ENCODE results near the gene NCOA3. TPM values are rescaled to one million over a fixed set of nuclear protein-coding genes. Genes with fewer than 3 reads are reported as not detected.

The NCOA3 gene
- total RNA-seq, 1 experiment from 2014 or later = 23.3 TPM

- Histone ChIP-seq H3K23ac (ENCODE audit: insufficient read length, low read depth, low read length) (no peak overlapping the region), H3K56ac (ENCODE audit: insufficient read length, low read depth, low read length) (no peak overlapping the region), H2AFZ (ENCODE audit: low read length) (no peak overlapping the region), H3K4ac (ENCODE audit: low read depth, low read length) (no peak overlapping the region), H2BK15ac (ENCODE audit: low read depth, low read length) (no peak overlapping the region), H2BK5ac (ENCODE audit: insufficient read length, low read length) (no peak overlapping the region), H2BK12ac (ENCODE audit: insufficient read length, low read depth, low read length) (no peak overlapping the region), H3K9ac (ENCODE audit: extremely low read depth, insufficient read length, low read length) (no peak overlapping the region), H3T11ph (ENCODE audit: low read length) (no peak overlapping the region), H4K20me1 (ENCODE audit: control insufficient read depth, insufficient read depth, insufficient read length) (no peaks in the 10 kb centered on the region), H3K27ac (ENCODE audit: insufficient read length, low read depth, low read length) (no peak overlapping the region), H4K8ac (replicated peaks; ENCODE audit: insufficient read length, low read depth, low read length) (no peak overlapping the region), H3K4me1 (ENCODE audit: insufficient read depth, low read length) (no peaks in the 10 kb centered on the region), H3K79me1 (ENCODE audit: insufficient read depth, low read depth, low read length, poor library complexity, severe bottlenecking) (peaks cover 2% of the 10 kb centered on the region), H3K4me2 (ENCODE audit: insufficient read depth, insufficient read length, low read length) (no peak overlapping the region), H3K27me3 (ENCODE audit: insufficient read depth, low read length) (no peaks in the 10 kb centered on the region), H3K9me3 (ENCODE audit: control insufficient read depth, low read depth, low read length) (no peaks in the 10 kb centered on the region), H2BK20ac (ENCODE audit: low read depth, low read length, poor library complexity, severe bottlenecking) (no peak overlapping the region), H2BK120ac (ENCODE audit: low read depth, low read length, poor library complexity, severe bottlenecking) (no peak overlapping the region), H3K14ac (ENCODE audit: insufficient read depth, low read length) (no peak overlapping the region), H4K5ac (ENCODE audit: insufficient read length, low read depth, low read length) (no peak overlapping the region), H2AK5ac (ENCODE audit: insufficient read length, low read length) (no peak overlapping the region), H3K79me2 (ENCODE audit: insufficient read depth, low read length) (no peaks in the 10 kb centered on the region), H4K91ac (ENCODE audit: insufficient read length, low read depth, low read length) (no peak overlapping the region), H3K18ac (ENCODE audit: insufficient read length, low read depth, low read length) (no peak overlapping the region), H3K23me2 (ENCODE audit: insufficient read length, low read depth, low read length, poor library complexity, severe bottlenecking) (no peaks in the 10 kb centered on the region)
- peaks cover 6 to 7% of the 10 kb centered on the region in 2 experiments for H3K4me1 Mint-ChIP-seq
- no peaks in the 10 kb centered on the region for H3K9me3 Mint-ChIP-seq
- no peak for DNase-seq
- no peak overlapping the region for H3K4me3 Mint-ChIP-seq
- no peak for TF ChIP-seq CTCF (conservative IDR thresholded peaks at IDR 0.05)
- H3K36me3 Mint-ChIP-seq (ENCODE audit: insufficient read depth in 1 of 3, low read depth in 3 of 3) = no peaks in the 10 kb centered on the region; a peak in 1 of 7 replicates
- no peak overlapping the region for H3K27ac Mint-ChIP-seq
- no CpG with 5 or more reads among the region's 5 CpGs for WGBS (ENCODE audit: extremely low coverage, insufficient read length, low lambda C conversion rate)
- H3K27me3 Mint-ChIP-seq (ENCODE audit: low read depth) = no peaks in the 10 kb centered on the region; the same call in 1 of the 2 replicates
Measured at GRCh38 chr20:47609001-47609400, 107.3 kb downstream of the NCOA3 start.

All from H9 (cell line).